LHCN-M2 (cell line): ENCODE data around the gene CNOT10. TPM values are rescaled to one million over a fixed set of nuclear protein-coding genes. Genes with fewer than 3 reads are reported as not detected.
"Not testable (repeated sequence)": the region's sequence is repeated elsewhere in the genome, so short reads cannot be mapped to it uniquely, and the experiment has no call there.

ENCODE experiments used
- DNase-seq: peaks from one replicate; pipeline ENCODE4 v3.0.0-alpha.2; 2012; ENCODE audit warnings: low read depth
- total RNA-seq: library from RNA; depleted of rRNA; stranded (reverse); fragments of >200 nt; gene quantifications from 2 replicates; pipeline ENCODE4 v1.2.3, GENCODE V29; 2014

CNOT10 gene
- total RNA-seq, 1 experiment from 2014 or later, result 26.5 TPM

- DNase-seq, result no peak
These were observed 72.8 kb downstream of the CNOT10 start for GRCh38 chr3:32757618-32758374.

GRCh38 chr3:32758375-32758753, 73.4 kb downstream of the CNOT10 start:
- DNase-seq, result peak; percentile 34

- no peak for DNase-seq
These were observed 74.4 kb downstream of the CNOT10 start for GRCh38 chr3:32759342-32759741.

- no peak for DNase-seq
These were observed 79.5 kb downstream of the CNOT10 start for GRCh38 chr3:32764481-32764880.

GRCh38 chr3:32778389-32778788, 93.4 kb downstream of the CNOT10 start:
- DNase-seq, result peak; percentile 32

GRCh38 chr3:32780071-32780734, 95.2 kb downstream of the CNOT10 start:
- DNase-seq, result no peak

- DNase-seq, result peak; percentile 30
These were observed 95.8 kb downstream of the CNOT10 start for GRCh38 chr3:32780735-32781210.

GRCh38 chr3:32781211-32781968, 96.4 kb downstream of the CNOT10 start:
- peak; percentile 64 for DNase-seq

GRCh38 chr3:32781969-32782270, 96.9 kb downstream of the CNOT10 start:
- DNase-seq, result not testable (repeated sequence)

- no peak for DNase-seq
These were observed 97.4 kb downstream of the CNOT10 start for GRCh38 chr3:32782407-32782806.

GRCh38 chr3:32791833-32792232, 106.8 kb downstream of the CNOT10 start:
- no peak for DNase-seq

- no peak for DNase-seq
These were observed 109.7 kb downstream of the CNOT10 start for GRCh38 chr3:32794487-32795308.

GRCh38 chr3:32796384-32796950, 111.5 kb downstream of the CNOT10 start:
- not testable (repeated sequence) for DNase-seq

GRCh38 chr3:32797776-32798175, 112.8 kb downstream of the CNOT10 start:
- DNase-seq, result no peak

GRCh38 chr3:32801440-32801839, 116.5 kb downstream of the CNOT10 start:
- not testable (repeated sequence) for DNase-seq

- DNase-seq, result no peak
These were observed 128.2 kb downstream of the CNOT10 start for GRCh38 chr3:32813180-32813579.

- DNase-seq, result no peak
These were observed 129.4 kb downstream of the CNOT10 start for GRCh38 chr3:32814361-32814760.

- DNase-seq, result no peak
These were observed 131.0 kb downstream of the CNOT10 start for GRCh38 chr3:32815841-32816438.

- DNase-seq, result peak; percentile 7
These were observed 131.7 kb downstream of the CNOT10 start for GRCh38 chr3:32816439-32817256.

- no peak for DNase-seq
These were observed 132.2 kb downstream of the CNOT10 start for GRCh38 chr3:32817257-32817557.
